HG03175 (cell line): ENCODE data around the gene CDKL1.
"Not testable (repeated sequence)": the region's sequence is repeated elsewhere in the genome, so short reads cannot be mapped to it uniquely, and the experiment has no call there.

Source experiments
- ATAC-seq: cut with Tn5 transposase; IDR thresholded peaks from one replicate; pipeline ENCODE4 v1.9.1; 2021; ENCODE audit warnings: mild to moderate bottlenecking, moderate library complexity; ENCODE audit not compliant: unreplicated experiment

Gene CDKL1

GRCh38 chr14:50335989-50336824 is 60.5 kb downstream of the CDKL1 start:
- no peak for ATAC-seq

GRCh38 chr14:50335389-50335788 is 61.3 kb downstream of the CDKL1 start:
- ATAC-seq = no peak

- no peak for ATAC-seq
Observed at GRCh38 chr14:50334211-50334610, 62.5 kb downstream of the CDKL1 start.

- ATAC-seq = no peak
Observed at GRCh38 chr14:50333014-50333509, 63.6 kb downstream of the CDKL1 start.

- no peak for ATAC-seq
Observed at GRCh38 chr14:50331596-50331995, 65.1 kb downstream of the CDKL1 start.

GRCh38 chr14:50321009-50321660 is 75.5 kb downstream of the CDKL1 start:
- ATAC-seq = peak; percentile 92

- ATAC-seq = no peak
Observed at GRCh38 chr14:50320283-50320682, 76.4 kb downstream of the CDKL1 start.

- ATAC-seq = no peak
Observed at GRCh38 chr14:50319721-50320120, 77.0 kb downstream of the CDKL1 start.

- ATAC-seq = no peak
Observed at GRCh38 chr14:50319293-50319692, 77.4 kb downstream of the CDKL1 start.

GRCh38 chr14:50318031-50318626 is 78.6 kb downstream of the CDKL1 start:
- no peak for ATAC-seq

GRCh38 chr14:50314098-50314497 is 82.6 kb downstream of the CDKL1 start:
- ATAC-seq = not testable (repeated sequence)

GRCh38 chr14:50312734-50313054 is 84.0 kb downstream of the CDKL1 start:
- ATAC-seq = peak; percentile 27

- peak; percentile 94 for ATAC-seq
Observed at GRCh38 chr14:50311972-50312733, 84.5 kb downstream of the CDKL1 start, which contains the start of the genes DMAC2L and L2HGDH. DMAC2L (plus strand) TSS chr14:50312324; CDS start chr14:50321488, 9,164 bp downstream. L2HGDH (minus strand) TSS chr14:50312229; CDS start chr14:50312150, 79 bp downstream.

GRCh38 chr14:50311337-50311971 is 85.2 kb downstream of the CDKL1 start:
- no peak for ATAC-seq

GRCh38 chr14:50310445-50310844 is 86.2 kb downstream of the CDKL1 start:
- ATAC-seq = no peak

GRCh38 chr14:50308363-50308915 is 88.2 kb downstream of the CDKL1 start:
- ATAC-seq = no peak

GRCh38 chr14:50303744-50304471 is 92.8 kb downstream of the CDKL1 start:
- ATAC-seq = no peak

- ATAC-seq = no peak
Observed at GRCh38 chr14:50301914-50302313, 94.8 kb downstream of the CDKL1 start.

GRCh38 chr14:50299585-50299984 is 97.1 kb downstream of the CDKL1 start:
- ATAC-seq = no peak
